KOPT-K1 (cell line): Measurements from ENCODE around the gene DCAF17.

ENCODE experiments used
- H3K27ac ChIP-seq: fragments of 200-600 bp; sonication (generic); 2 replicates; pipeline ENCODE4 v1.5.1; 2016; ENCODE audit warnings: antibody characterized with exemption, mild to moderate bottlenecking, low read depth, low read length; ENCODE audit not compliant: poor library complexity, severe bottlenecking
- H3K36me3 ChIP-seq: fragments of 200-600 bp; sonication (generic); 2 replicates; pipeline ENCODE4 v1.5.1; 2017; ENCODE audit warnings: antibody characterized with exemption, mild to moderate bottlenecking, low read length, moderate library complexity; ENCODE audit not compliant: insufficient read depth
- H3K9me3 ChIP-seq: fragments of 200-600 bp; sonication (generic); 2 replicates; pipeline ENCODE4 v1.5.1; 2017; ENCODE audit warnings: antibody characterized with exemption, low read length, mild to moderate bottlenecking; ENCODE audit not compliant: insufficient read depth, poor library complexity, severe bottlenecking

Gene DCAF17

GRCh38 chr2:171460537-171460936 lies 26.5 kb downstream of the DCAF17 start:
- Histone ChIP-seq H3K9me3 (peaks cover 25% of the 10 kb centered on the region), H3K27ac (no peak overlapping the region), H3K36me3 (peaks cover 62% of the 10 kb centered on the region)

GRCh38 chr2:171469176-171469575 lies 35.1 kb downstream of the DCAF17 start:
- H3K9me3 ChIP-seq = no peaks in the 10 kb centered on the region
- peaks cover 60% of the 10 kb centered on the region for H3K36me3 ChIP-seq
- no peak overlapping the region for H3K27ac ChIP-seq

DNA sequence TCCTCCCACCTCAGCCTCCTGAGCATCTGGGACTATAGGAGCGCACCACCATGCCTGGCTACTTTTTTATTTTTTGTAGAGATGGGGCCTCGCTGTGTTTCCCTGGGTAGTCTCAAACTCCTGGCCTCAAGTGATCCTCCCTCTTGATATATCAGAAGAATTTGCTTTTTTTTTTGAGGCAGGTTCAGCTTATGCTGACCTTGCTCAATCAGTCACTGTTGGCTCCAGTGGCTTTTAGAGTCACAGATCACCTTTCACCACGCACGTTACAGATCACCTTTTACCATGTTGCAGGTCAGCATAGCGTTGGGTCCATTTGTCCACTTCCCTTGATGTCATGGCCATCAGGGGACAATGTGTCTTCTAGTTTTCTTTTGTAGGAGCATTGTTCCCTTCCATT lies 36.1 kb downstream of the DCAF17 start:
- no peaks in the 10 kb centered on the region for H3K9me3 ChIP-seq
- H3K27ac ChIP-seq = no peak overlapping the region
- H3K36me3 ChIP-seq = peaks cover 69% of the 10 kb centered on the region

- Histone ChIP-seq H3K9me3 (no peaks in the 10 kb centered on the region), H3K36me3 (peaks cover 83% of the 10 kb centered on the region), H3K27ac (no peak overlapping the region)
These were observed 42.0 kb downstream of the DCAF17 start for GRCh38 chr2:171475979-171476378.

- Histone ChIP-seq H3K27ac (no peak overlapping the region), H3K36me3 (peaks cover 79% of the 10 kb centered on the region), H3K9me3 (no peaks in the 10 kb centered on the region)
These were observed 44.3 kb downstream of the DCAF17 start for GRCh38 chr2:171478345-171478744.

DNA sequence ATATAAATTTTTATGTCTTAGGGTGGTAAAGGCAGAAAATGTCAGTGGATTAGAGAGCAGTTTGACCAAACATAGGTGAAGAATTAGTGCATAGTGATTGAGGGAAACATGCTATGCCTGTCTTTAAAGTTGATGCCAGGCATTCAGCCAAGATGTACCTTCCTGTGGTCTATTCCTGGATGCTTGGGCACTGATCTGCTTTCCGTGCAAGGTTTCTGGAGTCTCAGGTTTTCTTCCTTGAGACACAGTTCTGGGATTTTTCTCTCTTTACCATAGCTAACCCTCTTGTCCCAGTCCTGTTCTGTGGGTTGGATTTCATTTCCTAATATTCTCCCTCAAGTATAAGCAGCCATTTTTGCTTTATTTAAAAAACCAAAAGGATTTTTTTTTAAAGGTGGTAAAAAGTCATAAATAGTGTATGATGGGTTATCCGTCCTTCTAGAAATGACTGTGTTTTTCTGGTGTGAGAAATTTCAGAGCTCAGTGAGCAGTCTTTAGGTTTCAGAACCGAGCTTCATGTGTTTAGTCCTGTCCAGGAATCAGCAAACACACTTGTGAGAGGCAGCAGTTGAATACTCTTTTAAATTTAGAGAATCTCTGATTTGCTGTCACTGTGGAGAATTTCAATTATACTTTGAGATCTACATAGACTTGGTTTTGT lies 45.3 kb downstream of the DCAF17 start:
- Histone ChIP-seq H3K36me3 (peaks cover 73% of the 10 kb centered on the region), H3K27ac (no peak overlapping the region), H3K9me3 (no peaks in the 10 kb centered on the region)

GRCh38 chr2:171480908-171481307 lies 46.9 kb downstream of the DCAF17 start:
- Histone ChIP-seq H3K27ac (no peak overlapping the region), H3K36me3 (peaks cover 59% of the 10 kb centered on the region)

GRCh38 chr2:171482308-171482707 lies 48.3 kb downstream of the DCAF17 start:
- Histone ChIP-seq H3K36me3 (peaks cover 58% of the 10 kb centered on the region), H3K27ac (no peak overlapping the region), H3K9me3 (no peaks in the 10 kb centered on the region)

More at GRCh38 chr2:171480908-171481307, 46.9 kb downstream of the DCAF17 start:
- H3K9me3 ChIP-seq = no peaks in the 10 kb centered on the region

- H3K9me3 ChIP-seq = no peaks in the 10 kb centered on the region
- H3K27ac ChIP-seq = no peak overlapping the region
- peaks cover 57% of the 10 kb centered on the region for H3K36me3 ChIP-seq
These were observed 48.9 kb downstream of the DCAF17 start for GRCh38 chr2:171482877-171483276.

- H3K27ac ChIP-seq = no peak overlapping the region
- H3K36me3 ChIP-seq = peaks cover 59% of the 10 kb centered on the region
- H3K9me3 ChIP-seq = peaks cover 4% of the 10 kb centered on the region
These were observed 49.8 kb downstream of the DCAF17 start for GRCh38 chr2:171483793-171484192.

- H3K36me3 ChIP-seq = peaks cover 48% of the 10 kb centered on the region
- peaks cover 11% of the 10 kb centered on the region for H3K9me3 ChIP-seq
- no peak overlapping the region for H3K27ac ChIP-seq
These were observed 51.1 kb downstream of the DCAF17 start for GRCh38 chr2:171485116-171485515.

- Histone ChIP-seq H3K27ac (no peak overlapping the region), H3K9me3 (peaks cover 11% of the 10 kb centered on the region), H3K36me3 (peaks cover 32% of the 10 kb centered on the region)
These were observed 53.2 kb downstream of the DCAF17 start for GRCh38 chr2:171487201-171487600.

GRCh38 chr2:171487803-171488259 lies 53.8 kb downstream of the DCAF17 start:
- Histone ChIP-seq H3K36me3 (peaks cover 26% of the 10 kb centered on the region), H3K27ac (no peak overlapping the region), H3K9me3 (peaks cover 11% of the 10 kb centered on the region)

DNA sequence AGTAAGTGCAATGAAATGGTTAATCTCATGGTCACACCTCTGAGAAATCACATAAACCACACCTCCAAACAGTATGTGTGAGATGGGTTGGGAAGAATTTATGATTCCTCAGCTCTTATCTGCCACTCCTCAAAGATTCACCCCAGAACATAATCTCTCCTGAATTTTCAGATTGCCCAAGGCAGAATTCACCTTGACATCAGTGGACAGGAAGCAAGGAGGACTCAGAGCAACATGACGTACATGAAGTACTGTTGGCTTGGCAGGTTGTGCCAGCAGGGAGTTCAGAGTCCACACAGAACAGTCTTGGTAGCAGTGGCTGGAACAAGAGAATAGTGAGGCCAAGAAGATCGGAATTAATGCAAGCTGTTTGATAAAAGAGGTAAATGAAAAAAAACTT lies 56.6 kb downstream of the DCAF17 start:
- Histone ChIP-seq H3K9me3 (peaks cover 11% of the 10 kb centered on the region), H3K27ac (no peak overlapping the region), H3K36me3 (peaks cover 17% of the 10 kb centered on the region)

- H3K36me3 ChIP-seq = peaks cover 16% of the 10 kb centered on the region
- peaks cover 11% of the 10 kb centered on the region for H3K9me3 ChIP-seq
- H3K27ac ChIP-seq = no peak overlapping the region
These were observed 57.3 kb downstream of the DCAF17 start for GRCh38 chr2:171491292-171491691.

DNA sequence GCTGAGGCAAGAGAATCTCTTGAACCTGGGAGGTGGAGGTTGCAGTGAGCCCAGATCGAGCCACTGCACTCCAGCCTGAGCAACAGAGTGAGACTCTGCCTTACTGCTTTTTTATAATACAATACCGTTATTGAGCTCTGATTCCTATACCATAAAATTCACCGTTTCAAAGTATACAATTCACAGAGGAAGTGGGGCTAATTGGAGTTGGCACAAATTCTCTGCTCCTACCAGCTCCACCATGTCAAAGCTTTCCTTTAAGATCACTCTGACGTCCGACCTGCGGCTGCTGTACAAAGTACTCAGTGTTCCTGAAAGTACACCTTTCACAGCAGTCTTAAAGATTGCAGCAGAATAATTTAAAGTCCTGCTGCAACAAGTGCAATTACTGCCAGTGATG lies 58.6 kb downstream of the DCAF17 start:
- H3K36me3 ChIP-seq = peaks cover 6% of the 10 kb centered on the region; the same call in 1 of the 2 replicates
- peaks cover 11% of the 10 kb centered on the region for H3K9me3 ChIP-seq

More for the DNA sequence above, 58.6 kb downstream of the DCAF17 start:
- H3K27ac ChIP-seq = no peak overlapping the region
